Activated gamma-delta T cell treated with anti-CD3 and anti-CD28 coated beads, Interleukin-2, amount 50 U/mL, for 16 hours (primary cell): ENCODE results near the gene CFAP74.

Experiments
- DNase-seq: peaks from one replicate; pipeline ENCODE4 v3.0.0-alpha.2; 2020; ENCODE audit warnings: low read depth

Gene CFAP74

GRCh38 chr1:1915911-1916840, 87.4 kb downstream of the CFAP74 start:
- no peak for DNase-seq

GRCh38 chr1:1914971-1915692, 88.5 kb downstream of the CFAP74 start, which contains the start of gene CALML6:
CALML6 (plus strand) TSS chr1:1915260; CDS start chr1:1915281, 21 bp downstream.
- DNase-seq = no peak

DNA sequence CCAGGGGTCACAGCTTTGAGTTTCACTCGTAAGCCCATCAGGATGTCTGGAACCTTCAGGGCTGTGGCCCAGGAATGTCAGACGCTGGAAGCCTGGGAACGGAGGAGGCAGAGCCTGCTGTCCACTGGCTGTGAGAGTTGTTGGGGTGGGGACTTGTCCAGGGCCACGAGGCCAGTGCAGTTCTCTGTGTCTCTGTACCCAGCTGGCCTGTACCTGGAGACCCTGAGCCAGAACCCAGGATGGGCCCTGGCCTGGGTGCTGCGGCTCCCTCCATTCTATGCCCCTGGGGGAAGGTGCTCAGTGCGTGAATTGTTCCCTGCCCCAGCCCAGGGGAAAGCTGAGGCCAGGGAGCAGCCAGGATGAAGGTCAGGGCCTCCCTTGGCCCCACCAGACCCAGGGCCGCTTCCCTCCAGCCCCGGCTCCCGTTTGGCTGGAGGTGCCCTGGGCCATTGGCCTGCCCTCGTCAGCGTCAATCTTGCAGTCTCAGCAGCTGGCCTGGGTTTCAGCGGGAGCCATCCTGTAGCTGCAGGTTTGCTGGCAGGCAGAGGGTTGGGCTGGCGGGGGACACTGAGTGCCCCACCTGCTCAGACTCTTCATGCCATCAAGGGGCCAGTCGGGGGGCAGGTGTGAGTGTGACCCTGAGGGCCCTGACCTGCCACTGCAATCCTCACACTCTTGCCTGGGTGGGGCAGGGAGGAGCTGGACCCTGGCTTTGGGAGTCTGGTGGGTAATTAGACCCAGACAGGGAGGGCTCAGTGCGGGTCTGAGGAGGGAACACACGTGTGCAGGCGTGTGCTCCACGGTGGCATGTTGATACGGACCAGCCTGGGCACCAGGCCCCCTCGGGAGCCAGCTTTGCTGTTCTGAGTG, 89.2 kb downstream of the CFAP74 start:
- DNase-seq = no peak

DNA sequence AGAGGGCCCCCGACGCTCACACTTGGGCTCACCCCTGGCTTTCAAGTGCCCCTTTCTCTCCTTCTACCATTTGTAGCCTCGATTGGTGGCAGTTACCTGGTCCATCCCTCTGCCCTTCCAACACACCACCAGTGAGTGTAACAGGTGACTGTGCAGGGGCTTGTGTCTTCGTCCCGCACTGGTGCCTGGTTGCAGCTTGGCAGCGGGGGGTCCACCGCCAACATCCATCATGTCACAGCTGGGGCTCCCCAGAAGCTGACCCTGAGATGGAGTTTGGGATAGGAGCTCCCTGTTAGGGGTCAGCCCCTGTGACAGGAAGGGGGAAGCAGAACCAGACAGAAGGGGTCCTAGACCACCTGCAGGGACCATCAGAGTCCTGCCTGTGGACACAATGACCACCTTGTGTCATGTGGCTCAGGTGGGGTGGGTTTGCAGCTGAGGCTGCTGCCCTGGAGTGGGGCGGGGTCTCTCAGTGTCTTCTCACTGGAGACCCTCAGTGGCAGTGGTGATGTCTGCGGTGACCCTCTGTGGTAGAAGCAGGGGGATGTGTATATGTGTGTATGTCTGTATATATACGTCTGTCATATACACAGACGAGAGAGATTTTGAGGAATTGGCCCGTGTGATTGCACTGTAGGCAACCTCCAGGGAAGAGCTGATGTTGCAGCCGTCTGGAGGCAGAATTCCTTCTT, 92.1 kb downstream of the CFAP74 start:
- no peak for DNase-seq

GRCh38 chr1:1910651-1911331, 92.8 kb downstream of the CFAP74 start:
- DNase-seq = no peak

- DNase-seq = no peak
These were observed 93.5 kb downstream of the CFAP74 start for GRCh38 chr1:1910033-1910465.

DNA sequence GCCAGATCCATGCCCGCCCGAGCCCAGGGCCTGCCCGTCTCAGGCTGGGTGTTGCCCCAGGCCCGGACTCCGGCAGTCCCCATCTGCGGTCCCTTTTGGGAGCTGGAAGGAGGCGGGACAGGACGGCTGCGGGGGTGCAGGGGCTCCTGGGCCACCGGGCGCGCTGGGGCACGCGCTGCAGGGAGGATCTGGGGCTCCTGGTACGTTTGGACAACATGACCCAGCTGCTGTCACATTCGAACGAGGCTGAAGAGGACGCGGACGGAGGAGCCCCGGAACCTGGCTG, 95.1 kb downstream of the CFAP74 start:
- DNase-seq = no peak

- DNase-seq = no peak
These were observed 96.4 kb downstream of the CFAP74 start for GRCh38 chr1:1907098-1907736.

- peak; percentile 55 for DNase-seq
These were observed 97.1 kb downstream of the CFAP74 start for GRCh38 chr1:1906185-1907097.

DNA sequence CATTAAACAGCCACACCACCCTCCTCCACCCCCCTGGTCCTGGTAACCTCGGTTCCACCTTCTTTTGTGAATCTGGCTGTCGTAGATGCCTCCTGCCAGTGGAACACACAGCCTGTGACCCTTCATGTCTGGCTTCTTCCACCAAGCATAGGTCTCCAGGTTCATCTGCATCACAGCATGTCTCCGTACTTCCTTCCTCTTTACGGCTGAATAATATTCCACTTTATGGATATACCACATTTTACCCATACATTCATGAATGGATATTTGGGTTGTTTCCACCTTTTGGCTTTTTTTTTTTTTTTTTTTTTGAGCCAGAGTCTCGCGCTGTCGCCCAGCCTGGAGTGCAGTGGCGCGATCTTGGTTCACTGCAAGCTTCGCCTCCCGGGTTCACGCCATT, 100.4 kb downstream of the CFAP74 start:
- DNase-seq = no peak

GRCh38 chr1:1901641-1902294, 101.8 kb downstream of the CFAP74 start:
- no peak for DNase-seq

- no peak for DNase-seq
These were observed 102.5 kb downstream of the CFAP74 start for GRCh38 chr1:1900883-1901640.

- DNase-seq = no peak
These were observed 103.6 kb downstream of the CFAP74 start for GRCh38 chr1:1899967-1900327.

DNA sequence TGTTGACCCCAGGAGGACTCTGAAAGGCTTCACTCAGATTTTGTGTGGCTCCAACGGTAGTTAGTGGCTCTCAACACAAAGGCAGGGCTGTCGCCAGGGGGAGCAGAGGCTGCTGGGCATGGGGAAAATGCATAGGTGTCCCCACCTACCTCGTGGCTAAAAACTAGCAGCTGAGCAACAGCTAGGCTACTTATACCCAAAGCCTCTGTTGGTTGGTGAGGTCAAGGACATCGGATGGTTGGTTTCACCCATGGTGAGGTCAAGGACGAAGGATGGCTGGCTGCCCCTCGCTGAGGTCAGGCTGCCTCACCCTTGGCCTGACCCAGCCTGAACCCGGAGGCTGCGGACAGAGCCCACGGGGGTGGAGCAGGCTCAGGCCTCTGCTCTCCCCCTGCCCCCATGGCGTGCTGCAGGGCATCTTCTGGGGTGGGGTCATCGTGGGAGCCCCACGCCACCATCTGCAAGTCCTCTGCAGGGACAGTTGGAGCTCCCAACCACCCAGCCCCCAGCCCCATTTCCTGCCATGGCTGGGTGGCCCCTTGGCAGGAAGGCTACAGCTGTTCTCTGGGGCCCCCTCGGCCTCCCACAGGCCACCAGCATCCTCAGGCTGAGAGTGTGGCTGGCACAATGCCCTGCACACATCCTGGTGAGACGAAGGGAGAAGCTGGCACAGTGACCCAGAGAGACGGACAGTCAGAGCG, 104.2 kb downstream of the CFAP74 start:
- DNase-seq = no peak

DNA sequence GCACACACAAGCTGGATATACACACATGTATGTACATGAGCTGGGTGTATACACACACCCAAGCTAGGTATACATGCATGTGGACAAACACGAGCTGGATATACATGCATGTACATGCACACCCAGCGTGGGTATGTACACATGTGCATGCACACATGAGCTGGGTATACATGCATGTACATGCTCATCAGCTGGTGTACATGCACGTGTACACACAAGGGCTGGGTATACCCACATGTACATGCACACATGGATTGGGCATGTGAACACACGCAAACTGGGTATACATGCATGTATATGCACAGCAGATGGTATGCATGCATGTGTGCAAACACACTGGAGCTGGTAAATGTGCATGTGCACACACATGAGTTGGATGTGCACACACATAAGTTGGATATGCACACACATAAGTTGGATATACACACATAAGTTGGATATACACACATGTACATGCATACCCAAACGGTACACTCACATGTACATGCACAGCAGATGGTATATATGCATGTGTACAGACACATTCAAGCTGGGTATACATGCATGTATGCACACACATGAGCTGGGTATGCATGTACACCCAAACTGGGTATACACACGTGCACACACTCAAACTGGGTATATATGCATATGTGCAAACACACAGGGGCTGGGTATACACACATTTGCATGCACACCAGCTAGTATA, 105.2 kb downstream of the CFAP74 start:
- DNase-seq = no peak

- DNase-seq = no peak
These were observed 107.9 kb downstream of the CFAP74 start for GRCh38 chr1:1895456-1896336.
